IMR-90 (cell line): ENCODE results near the gene CDHR2. TPM values are rescaled to one million over a fixed set of nuclear protein-coding genes. Genes with fewer than 3 reads are reported as not detected.
A peak's percentile ranks its signal among the peaks of the same experiment; 100 is the strongest.

Source experiments
- ATAC-seq: fragments of 200-7000 bp; cut with Tn5 transposase; 2 replicates; pipeline ENCODE4 v1.9.1; 2020; ENCODE audit warnings: low read depth, mild to moderate bottlenecking, moderate library complexity
- BruUV-seq: library from RNA; stranded (reverse); fragments of 400-500 nt; replicated peaks from 2 replicates; lab custom pipeline; 2021; lab: Mats Ljungman, UMichigan
- CTCF ChIA-PET: fragments of 300-600 bp; formaldehyde crosslinking; extraction: SDS; loops from one replicate; lab custom pipeline; 2021; ENCODE audit warnings: antibody characterized with exemption; lab: Yijun Ruan, JAX
- POLR2A ChIA-PET: fragments of 300-600 bp; sonication (Branson Sonifier 250); formaldehyde crosslinking; loops from one replicate; lab custom pipeline; 2022; ENCODE audit warnings: antibody characterized with exemption; ENCODE audit not compliant: unreplicated experiment; lab: Charles Lee
- DNase-seq: peaks from one replicate; pipeline ENCODE4 v3.0.0; 2013
- H2AFZ ChIP-seq: replicated peaks from 2 replicates; pipeline ENCODE3; 2013; ENCODE audit warnings: low read length, mild to moderate bottlenecking; ENCODE audit not compliant: poor library complexity
- H2AK5ac ChIP-seq: 2 replicates; pipeline ENCODE4 v1.6.1; 2013; ENCODE audit warnings: low read depth, low read length, inconsistent platforms
- H2AK9ac ChIP-seq: replicated peaks from 2 replicates; pipeline ENCODE3; 2013; ENCODE audit warnings: mild to moderate bottlenecking, low read depth, low read length, moderate library complexity; ENCODE audit not compliant: poor library complexity
- H2BK120ac ChIP-seq: 2 replicates; pipeline ENCODE4 v1.6.1; 2013; ENCODE audit warnings: low read depth, low read length, inconsistent platforms
- H2BK15ac ChIP-seq: 3 replicates; pipeline ENCODE4 v1.6.1; 2013; ENCODE audit warnings: low read depth, low read length, inconsistent platforms
- H2BK20ac ChIP-seq: 2 replicates; pipeline ENCODE4 v1.6.1; 2013; ENCODE audit warnings: low read depth, mild to moderate bottlenecking, inconsistent platforms, low read length, moderate library complexity
- H2BK5ac ChIP-seq: 2 replicates; pipeline ENCODE4 v1.6.1; 2013; ENCODE audit warnings: mild to moderate bottlenecking, low read depth, low read length, inconsistent platforms; ENCODE audit not compliant: poor library complexity, severe bottlenecking
- H3K14ac ChIP-seq: replicated peaks from 2 replicates; pipeline ENCODE4 v1.6.1; 2013; ENCODE audit warnings: low read depth, low read length, inconsistent platforms
- H3K18ac ChIP-seq: 2 replicates; pipeline ENCODE4 v1.6.1; 2013; ENCODE audit warnings: low read depth, low read length, control low read depth
- H3K23ac ChIP-seq: 2 replicates; pipeline ENCODE4 v1.6.1; 2013; ENCODE audit warnings: low read depth, low read length, inconsistent platforms
- H3K27ac ChIP-seq: 2 replicates; pipeline ENCODE4 v1.5.1; 2013; ENCODE audit warnings: mild to moderate bottlenecking, control low read depth, low read length; ENCODE audit not compliant: insufficient read depth
- H3K27me3 ChIP-seq: 2 replicates; pipeline ENCODE4 v1.6.1; 2013; ENCODE audit warnings: low read length; ENCODE audit not compliant: control insufficient read depth, insufficient read depth
- H3K36me3 ChIP-seq: 2 replicates; pipeline ENCODE4 v1.6.1; 2013; ENCODE audit warnings: low read length, mixed read lengths; ENCODE audit not compliant: control insufficient read depth, insufficient read depth
- H3K4ac ChIP-seq: 2 replicates; pipeline ENCODE4 v1.6.1; 2013; ENCODE audit warnings: low read depth, low read length, inconsistent platforms
- H3K4me1 ChIP-seq: 2 replicates; pipeline ENCODE4 v1.6.1; 2013; ENCODE audit warnings: low read length, mixed read lengths; ENCODE audit not compliant: control insufficient read depth, insufficient read depth
- H3K4me2 ChIP-seq: 2 replicates; pipeline ENCODE4 v1.6.1; 2013; ENCODE audit warnings: low read depth, mild to moderate bottlenecking, control low read depth, low read length, moderate library complexity
- H3K4me3 ChIP-seq: 2 replicates; pipeline ENCODE4 v1.5.1; 2013; ENCODE audit warnings: low read depth, mild to moderate bottlenecking, control low read depth, low read length, moderate library complexity; ENCODE audit not compliant: insufficient read depth
- H3K56ac ChIP-seq: 2 replicates; pipeline ENCODE4 v1.6.1; 2013; ENCODE audit warnings: low read length, inconsistent platforms; ENCODE audit not compliant: insufficient read depth; ENCODE audit errors: extremely low read depth
- H3K79me1 ChIP-seq, 2 experiments: 2 replicates each; pipeline ENCODE4 v1.6.1; 2013; ENCODE audit warnings: low read length in 2 of 2, inconsistent platforms in 1 of 2, low read depth in 1 of 2
- H3K9ac ChIP-seq: 2 replicates; pipeline ENCODE4 v1.6.1; 2013; ENCODE audit warnings: low read depth, low read length, control low read depth
- H3K9me1 ChIP-seq: 2 replicates; pipeline ENCODE4 v1.6.1; 2013; ENCODE audit warnings: low read length, inconsistent platforms; ENCODE audit not compliant: insufficient read depth
- H3K9me3 ChIP-seq: 2 replicates; pipeline ENCODE4 v1.6.1; 2013; ENCODE audit warnings: low read length; ENCODE audit not compliant: control insufficient read depth, insufficient read depth
- H4K20me1 ChIP-seq: 2 replicates; pipeline ENCODE4 v1.6.1; 2013; ENCODE audit warnings: low read length, inconsistent platforms; ENCODE audit not compliant: insufficient read depth
- H4K5ac ChIP-seq: 2 replicates; pipeline ENCODE4 v1.6.1; 2013; ENCODE audit warnings: mild to moderate bottlenecking, low read depth, low read length, control low read depth
- H4K8ac ChIP-seq, 2 experiments: 2 replicates each; pipeline ENCODE4 v1.6.1; 2013; ENCODE audit warnings: low read depth in 2 of 2, low read length in 2 of 2, control low read depth in 1 of 2, inconsistent platforms in 1 of 2
- H4K91ac ChIP-seq: 2 replicates; pipeline ENCODE4 v1.6.1; 2013; ENCODE audit warnings: low read depth, low read length, inconsistent platforms; ENCODE audit not compliant: insufficient read depth
- BHLHE40 ChIP-seq: fragments of 150-350 bp; IDR thresholded peaks from 2 replicates; pipeline ENCODE4 v1.6.1; 2016; ENCODE audit warnings: mild to moderate bottlenecking, low read depth, low read length
- CEBPB ChIP-seq: IDR thresholded peaks from 2 replicates; pipeline ENCODE4 v1.6.1; 2012; ENCODE audit warnings: low read depth, low read length, improper control_type of control experiment
- MAFK ChIP-seq: IDR thresholded peaks from 2 replicates; pipeline ENCODE4 v1.6.1; 2012; ENCODE audit warnings: low read depth, low read length, improper control_type of control experiment
- MAZ ChIP-seq: IDR thresholded peaks from 2 replicates; pipeline ENCODE4 v1.6.1; 2012; ENCODE audit warnings: low read depth, mild to moderate bottlenecking, low read length, improper control_type of control experiment, moderate library complexity, borderline replicate concordance
- POLR2A ChIP-seq: IDR thresholded peaks from 2 replicates; pipeline ENCODE4 v1.6.1; 2012; ENCODE audit warnings: mild to moderate bottlenecking, low read depth, low read length
- RCOR1 ChIP-seq: IDR thresholded peaks from 2 replicates; pipeline ENCODE4 v1.6.1; 2012; ENCODE audit warnings: mild to moderate bottlenecking, low read length, improper control_type of control experiment; ENCODE audit not compliant: insufficient replicate concordance
- RFX5 ChIP-seq: IDR thresholded peaks from 2 replicates; pipeline ENCODE4 v1.8.0; 2012; ENCODE audit warnings: low read depth, mild to moderate bottlenecking, low read length, moderate library complexity
- WGBS, 2 experiments: methylation state at CpG; one replicate each; pipeline versions ENCODE4 v1.1.5 to v1.1.7; 2013; ENCODE audit warnings: missing lambda C conversion rate in 2 of 2; ENCODE audit not compliant: insufficient read length in 1 of 2; ENCODE audit errors: extremely low coverage in 2 of 2; 5-methylcytosine and 5-hydroxymethylcytosine counted together
- dilution Hi-C: fragments of 300-500 bp; cut with HindIII; formaldehyde crosslinking; loops from one replicate; pipeline ENCODE4 v1.14.3; 2018; ENCODE audit warnings: low sequenced_read_pairs; ENCODE audit not compliant: unreplicated experiment
- in situ Hi-C: fragments of 300-500 bp; cut with MboI; formaldehyde crosslinking; loops from 3 replicates; pipeline ENCODE4 v1.14.3; 2019; ENCODE audit warnings: low sequenced_read_pairs, inconsistent platforms, mixed read lengths
- intact Hi-C: fragments of 100-400 bp; cut with micrococcal nuclease; formaldehyde crosslinking; loops from 2 replicates; pipeline ENCODE4 v1.10.0; 2022
- polyA plus RNA-seq, 3 experiments: library from polyadenylated mRNA; depleted of rRNA; stranded (reverse); fragments of >200 nt; gene quantifications; 2 replicates each; pipeline ENCODE4 v1.2.3, GENCODE V29; 2012; ENCODE audit warnings: low replicate concordance in 1 of 3
- total RNA-seq: library from RNA; depleted of rRNA; stranded (reverse); fragments of >200 nt; gene quantifications from 2 replicates; pipeline ENCODE4 v1.2.3, GENCODE V29; 2012
- TF ChIP-seq, protein P1 (sequence below): fragments of 150-350 bp; IDR thresholded peaks from 2 replicates; pipeline ENCODE4 v1.6.1; 2016; ENCODE audit warnings: low read depth, mild to moderate bottlenecking, low read length, moderate library complexity, borderline replicate concordance

CDHR2 gene
- total and polyA plus RNA-seq, 2 of the 4 experiments (the other 2 are of a cell fraction): not detected

DNA sequence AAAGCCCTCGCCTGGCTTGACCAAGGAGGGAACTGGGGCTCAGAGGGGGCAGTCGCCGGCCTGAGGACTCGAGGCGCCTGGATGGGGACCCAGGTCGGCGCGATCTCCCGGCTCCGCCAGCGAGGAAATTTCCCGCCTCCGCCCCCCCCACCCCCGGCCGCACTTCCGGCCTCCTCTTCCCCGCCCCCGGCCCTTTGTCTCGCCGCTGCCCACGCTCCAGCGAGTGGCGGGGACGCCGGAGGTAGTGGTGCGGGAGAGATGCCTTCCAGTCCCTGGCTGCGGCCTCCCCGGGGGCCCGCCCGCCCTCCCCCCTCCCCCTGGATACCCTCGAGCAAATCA is 61.3 kb downstream of the CDHR2 start:
- Histone ChIP-seq H3K36me3 (no peaks in the 10 kb centered on the region), H2BK15ac (no peak overlapping the region), H3K56ac (peak overlapping the region; percentile 65), H3K4me3 (peak overlapping the region; percentile 74), H4K8ac (peak overlapping the region in 1 of 2 experiments; percentile 39; a peak in 1 of 4 replicates), H2AK9ac (peak overlapping the region; percentile 85), H2BK20ac (no peak overlapping the region), H4K5ac (no peak overlapping the region), H3K14ac (no peak overlapping the region), H3K9me3 (no peaks in the 10 kb centered on the region), H3K4me2 (peak overlapping the region; percentile 68), H3K9me1 (peaks cover 36% of the 10 kb centered on the region), H3K18ac (no peak overlapping the region), H3K4ac (peak overlapping the region; percentile 52), H2AFZ (peak overlapping the region; percentile 98), H4K20me1 (peaks cover 21% of the 10 kb centered on the region), H2BK5ac (no peak overlapping the region), H4K91ac (peak overlapping the region; percentile 61; the same call in 1 of the 2 replicates), H3K23ac (no peak overlapping the region), H3K27me3 (no peaks in the 10 kb centered on the region), H3K79me1 (peaks cover 4 to 34% of the 10 kb centered on the region in 2 experiments; a peak in 3 of 4 replicates), H2BK120ac (no peak overlapping the region), H3K27ac (peak overlapping the region; percentile 58), H2AK5ac (no peak overlapping the region), H3K9ac (peak overlapping the region; percentile 45), H3K4me1 (peaks cover 17% of the 10 kb centered on the region)
- no TSS peak for BruUV-seq
- dilution Hi-C loops (no loop called here), intact Hi-C loops (no loop called here), in situ Hi-C loops (no loop called here)
- ATAC-seq: no peak
- ChIA-PET CTCF (interaction anchor here (0.6 kb wide), 1 partner anchor 1083 kb away, joined by 3 read pairs; no protein-coding TSS in a partner anchor), POLR2A (no interaction called here)
- TF ChIP-seq MAZ: no peak
- TF ChIP-seq MAFK: no peak
- no peak for TF ChIP-seq POLR2A
- TF ChIP-seq, protein P1, sequence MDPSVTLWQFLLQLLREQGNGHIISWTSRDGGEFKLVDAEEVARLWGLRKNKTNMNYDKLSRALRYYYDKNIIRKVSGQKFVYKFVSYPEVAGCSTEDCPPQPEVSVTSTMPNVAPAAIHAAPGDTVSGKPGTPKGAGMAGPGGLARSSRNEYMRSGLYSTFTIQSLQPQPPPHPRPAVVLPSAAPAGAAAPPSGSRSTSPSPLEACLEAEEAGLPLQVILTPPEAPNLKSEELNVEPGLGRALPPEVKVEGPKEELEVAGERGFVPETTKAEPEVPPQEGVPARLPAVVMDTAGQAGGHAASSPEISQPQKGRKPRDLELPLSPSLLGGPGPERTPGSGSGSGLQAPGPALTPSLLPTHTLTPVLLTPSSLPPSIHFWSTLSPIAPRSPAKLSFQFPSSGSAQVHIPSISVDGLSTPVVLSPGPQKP: no peak
- TF ChIP-seq RCOR1: no peak
- TF ChIP-seq CEBPB: no peak
- TF ChIP-seq BHLHE40: no peak
- TF ChIP-seq RFX5: no peak
- no CpG with 5 or more reads among the region's 31 CpGs for WGBS, 2 experiments
- no peak for DNase-seq
